Thoracic aorta (tissue), 2 donors: ENCODE results near the gene FANCM. TPM values are rescaled to one million over a fixed set of nuclear protein-coding genes. Genes with fewer than 3 reads are reported as not detected.

Experiments
- ATAC-seq: fragments of 150-250 bp; one replicate; pipeline ENCODE4 v1.8.0; 2017; ENCODE audit warnings: low read depth; ENCODE audit not compliant: insufficient number of reproducible peaks, low FRiP score
- DNase-seq: peaks from one replicate; pipeline ENCODE4 v3.0.0-alpha.2; 2020; ENCODE audit warnings: low spot score
- H3K27ac ChIP-seq, 2 donors: fragments of 200-600 bp; sonication (generic); 1 replicate in 1 of 2; 2 replicates in 1 of 2; pipeline ENCODE4 v1.5.1; 2016; ENCODE audit warnings: mild to moderate bottlenecking in 2 of 2, moderate library complexity in 2 of 2
- H3K27me3 ChIP-seq: fragments of 200-600 bp; sonication (generic); replicated peaks from 2 replicates; pipeline ENCODE4 v1.6.0; 2016; ENCODE audit warnings: mild to moderate bottlenecking; ENCODE audit not compliant: insufficient read depth
- H3K36me3 ChIP-seq: fragments of 200-600 bp; sonication (generic); one replicate; pipeline ENCODE4 v1.5.1; 2016
- H3K4me1 ChIP-seq, 2 donors: fragments of 200-600 bp; sonication (generic); 1 replicate in 1 of 2; 2 replicates in 1 of 2; pipeline versions ENCODE4 v1.5.1 to v1.6.0; 2016; ENCODE audit warnings: low read depth in 2 of 2, mild to moderate bottlenecking in 1 of 2; ENCODE audit not compliant: control insufficient read depth in 1 of 2
- H3K4me3 ChIP-seq: fragments of 200-600 bp; sonication (generic); 2 replicates; pipeline ENCODE4 v1.5.1; 2016; ENCODE audit warnings: mild to moderate bottlenecking
- H3K9me3 ChIP-seq: fragments of 200-600 bp; sonication (generic); 2 replicates; pipeline ENCODE4 v1.5.1; 2016
- total RNA-seq, 2 donors: library from RNA; depleted of rRNA; stranded (reverse); fragments of >200 nt; gene quantifications; one replicate each; pipeline versions ENCODE4 v1.1.0 to v1.2.3, GENCODE V29; 2016
- TF ChIP-seq, protein P1 (sequence below): fragments of 200-600 bp; sonication (generic); IDR thresholded peaks from one replicate; pipeline ENCODE4 v1.5.1; 2019; ENCODE audit warnings: antibody characterized with exemption

FANCM gene
- total RNA-seq, 2 donors from 2014 or later: 4.3 to 10.7 TPM

DNA sequence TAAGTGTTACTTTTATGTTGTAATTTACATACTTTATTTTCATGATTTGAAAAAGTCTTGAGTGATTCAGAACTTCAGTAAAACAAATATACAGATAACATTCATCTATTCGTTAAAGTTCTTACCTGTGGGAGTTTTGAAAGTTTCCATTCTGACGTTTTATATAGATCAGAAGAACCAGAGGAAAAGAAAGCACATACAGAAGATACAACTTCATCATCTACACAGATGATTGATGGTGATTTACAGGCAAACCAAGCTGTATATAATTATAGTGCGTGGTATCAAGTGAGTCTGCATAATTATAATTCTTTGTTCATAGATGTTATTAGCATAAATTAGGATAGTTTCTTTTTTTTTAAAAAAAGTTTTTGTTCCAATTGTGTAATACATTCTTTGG lies 21.4 kb upstream of the FANCM start:
- H3K4me1 ChIP-seq: no peaks in the 10 kb centered on the region
- DNase-seq: no peak
- no peaks in the 10 kb centered on the region for H3K27me3 ChIP-seq
- H3K9me3 ChIP-seq: no peaks in the 10 kb centered on the region
- H3K4me3 ChIP-seq: no peak overlapping the region
- ATAC-seq: no peak
- H3K27ac ChIP-seq: no peak overlapping the region
- TF ChIP-seq, protein P1, sequence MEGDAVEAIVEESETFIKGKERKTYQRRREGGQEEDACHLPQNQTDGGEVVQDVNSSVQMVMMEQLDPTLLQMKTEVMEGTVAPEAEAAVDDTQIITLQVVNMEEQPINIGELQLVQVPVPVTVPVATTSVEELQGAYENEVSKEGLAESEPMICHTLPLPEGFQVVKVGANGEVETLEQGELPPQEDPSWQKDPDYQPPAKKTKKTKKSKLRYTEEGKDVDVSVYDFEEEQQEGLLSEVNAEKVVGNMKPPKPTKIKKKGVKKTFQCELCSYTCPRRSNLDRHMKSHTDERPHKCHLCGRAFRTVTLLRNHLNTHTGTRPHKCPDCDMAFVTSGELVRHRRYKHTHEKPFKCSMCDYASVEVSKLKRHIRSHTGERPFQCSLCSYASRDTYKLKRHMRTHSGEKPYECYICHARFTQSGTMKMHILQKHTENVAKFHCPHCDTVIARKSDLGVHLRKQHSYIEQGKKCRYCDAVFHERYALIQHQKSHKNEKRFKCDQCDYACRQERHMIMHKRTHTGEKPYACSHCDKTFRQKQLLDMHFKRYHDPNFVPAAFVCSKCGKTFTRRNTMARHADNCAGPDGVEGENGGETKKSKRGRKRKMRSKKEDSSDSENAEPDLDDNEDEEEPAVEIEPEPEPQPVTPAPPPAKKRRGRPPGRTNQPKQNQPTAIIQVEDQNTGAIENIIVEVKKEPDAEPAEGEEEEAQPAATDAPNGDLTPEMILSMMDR: no peak
- peaks cover 24% of the 10 kb centered on the region for H3K36me3 ChIP-seq

- DNase-seq (no peak), ATAC-seq (no peak)
- H3K9me3 ChIP-seq: no peaks in the 10 kb centered on the region
- TF ChIP-seq, protein P1: no peak
- H3K36me3 ChIP-seq: peaks cover 26% of the 10 kb centered on the region
- H3K27me3 ChIP-seq: no peaks in the 10 kb centered on the region
- no peak overlapping the region for H3K27ac ChIP-seq
- H3K4me1 ChIP-seq: no peaks in the 10 kb centered on the region
- no peak overlapping the region for H3K4me3 ChIP-seq
Observed at GRCh38 chr14:45118594-45118993, 17.1 kb upstream of the FANCM start.

DNA sequence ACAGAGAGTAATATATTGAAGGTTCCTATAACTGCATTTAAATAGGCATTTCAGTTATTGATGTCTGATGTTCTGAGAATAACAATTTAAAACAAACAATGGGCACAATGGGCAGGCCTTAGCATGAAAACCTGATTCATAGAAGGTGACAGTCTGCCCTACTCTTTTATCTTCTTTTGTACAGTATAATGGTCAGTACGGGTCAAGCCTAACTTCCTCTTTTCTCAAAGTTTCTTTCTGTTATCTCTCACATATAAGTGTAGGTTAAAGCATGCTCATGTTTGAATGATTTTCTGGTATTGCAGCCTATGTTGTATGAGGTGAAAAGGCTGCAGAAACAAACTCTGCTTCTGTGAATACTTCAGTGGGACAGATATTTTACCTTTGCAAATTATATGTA lies 15.6 kb upstream of the FANCM start:
- Histone ChIP-seq H3K9me3 (no peaks in the 10 kb centered on the region), H3K27me3 (no peaks in the 10 kb centered on the region), H3K4me3 (no peak overlapping the region), H3K36me3 (peaks cover 29% of the 10 kb centered on the region), H3K4me1 (no peaks in the 10 kb centered on the region), H3K27ac (no peak overlapping the region)
- DNase-seq (no peak), ATAC-seq (no peak)
- TF ChIP-seq, protein P1: no peak

DNA sequence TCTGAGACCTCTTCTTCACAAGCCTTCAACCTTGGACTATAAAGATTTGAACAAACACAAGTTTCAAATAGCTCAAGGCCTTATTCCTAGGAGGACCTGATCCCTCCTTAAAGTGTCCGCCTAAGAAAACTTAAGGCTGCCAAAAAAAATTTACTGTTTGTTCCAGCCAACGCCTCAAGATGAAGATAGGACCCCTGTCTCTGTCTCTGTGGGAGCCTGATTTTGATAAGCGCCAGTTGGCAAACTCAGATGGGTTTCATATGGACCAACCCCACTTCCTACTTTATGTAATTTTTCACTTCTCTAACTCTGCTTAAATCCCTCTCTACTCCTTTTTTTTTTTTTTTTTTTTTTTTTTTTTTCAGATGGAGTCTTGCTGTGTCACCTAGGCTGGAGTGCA lies 12.5 kb upstream of the FANCM start:
- Histone ChIP-seq H3K27me3 (no peaks in the 10 kb centered on the region), H3K9me3 (no peaks in the 10 kb centered on the region), H3K4me3 (no peak overlapping the region), H3K4me1 (no peaks in the 10 kb centered on the region), H3K36me3 (peaks cover 19% of the 10 kb centered on the region), H3K27ac (no peak overlapping the region)
- DNase-seq: no peak
- TF ChIP-seq, protein P1: no peak
- no peak for ATAC-seq

DNA sequence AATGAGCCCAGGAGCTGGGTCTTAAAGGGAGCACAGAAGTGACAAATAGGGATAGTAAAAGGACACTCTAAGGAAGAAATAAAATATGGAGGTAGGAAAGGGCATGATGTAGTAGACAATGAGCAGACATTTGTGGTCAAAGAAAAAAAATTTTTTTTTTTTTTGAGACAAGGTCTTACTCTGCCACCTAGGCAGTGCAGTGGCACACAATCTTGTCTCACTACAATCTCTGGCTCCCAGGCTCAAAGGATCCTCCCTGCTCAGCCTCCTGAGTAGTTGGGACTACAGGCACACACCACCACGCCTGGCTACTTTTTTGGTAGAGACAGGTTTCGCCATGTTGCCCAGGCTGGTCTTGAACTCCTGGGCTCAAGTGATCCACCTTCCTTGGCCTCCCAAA lies 10.0 kb upstream of the FANCM start:
- TF ChIP-seq, protein P1: no peak
- peaks cover 6% of the 10 kb centered on the region for H3K36me3 ChIP-seq
- H3K27ac ChIP-seq: no peak overlapping the region
- no peaks in the 10 kb centered on the region for H3K9me3 ChIP-seq
- no peak for ATAC-seq
- no peak for DNase-seq
- H3K4me3 ChIP-seq: no peak overlapping the region
- no peaks in the 10 kb centered on the region for H3K27me3 ChIP-seq
- peaks cover 0 to 3% of the 10 kb centered on the region in 2 donors for H3K4me1 ChIP-seq
